SW 1271 (cell line): ENCODE results near the gene PTGS1.
"Not testable (repeated sequence)": the region's sequence is repeated elsewhere in the genome, so short reads cannot be mapped to it uniquely, and the experiment has no call there.

Experiments
- DNase-seq, 2 experiments: peaks; one replicate each; lab custom pipeline; 2025; lab: John Stamatoyannopoulos, UW

Gene PTGS1

DNA sequence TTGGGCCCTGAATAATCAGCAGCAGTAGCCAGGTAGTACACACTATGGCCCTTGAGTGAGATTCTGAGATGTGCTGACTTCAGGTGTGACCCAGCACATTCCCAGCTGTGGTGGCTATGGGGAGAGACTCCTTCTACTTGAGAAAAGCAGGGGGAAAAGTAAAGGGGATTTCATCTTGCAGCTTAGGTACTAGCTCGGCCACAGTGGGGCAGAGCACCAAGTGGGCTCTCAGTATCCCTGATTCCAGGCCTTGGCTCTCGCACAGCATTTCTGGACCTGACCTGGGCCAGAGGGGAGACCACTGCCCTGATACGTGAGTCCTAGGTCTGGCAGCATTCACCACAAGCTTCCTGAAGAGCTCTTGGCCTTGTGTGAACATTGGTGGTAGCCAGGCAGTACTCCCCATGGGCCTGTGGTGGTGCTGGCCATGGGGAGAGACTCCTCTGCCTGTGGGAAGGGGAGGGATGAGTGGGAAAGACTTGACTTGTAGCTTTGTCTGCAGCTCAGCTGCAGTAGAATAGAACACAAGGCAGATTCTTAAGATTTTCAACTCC lies 27.6 kb downstream of the PTGS1 start:
- DNase-seq: no peak

DNA sequence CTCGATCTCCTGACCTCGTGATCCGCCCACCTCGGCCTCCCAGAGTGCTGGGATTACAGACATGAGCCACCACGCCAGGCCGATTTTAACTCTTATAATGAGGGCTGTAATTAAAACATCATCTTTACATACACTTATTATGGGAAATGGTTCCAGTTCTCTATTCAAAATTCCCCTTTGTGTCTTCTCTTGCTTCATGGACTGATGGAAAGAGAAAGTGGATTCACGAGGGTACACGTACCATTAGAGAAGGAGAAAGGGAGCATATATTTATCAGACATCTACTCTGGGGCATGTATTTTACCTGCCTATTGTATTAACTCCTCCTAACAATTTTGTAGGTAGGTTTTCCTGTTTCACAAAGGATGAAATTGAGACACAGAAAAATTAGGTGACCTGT lies 31.1 kb downstream of the PTGS1 start:
- no peak for DNase-seq

DNA sequence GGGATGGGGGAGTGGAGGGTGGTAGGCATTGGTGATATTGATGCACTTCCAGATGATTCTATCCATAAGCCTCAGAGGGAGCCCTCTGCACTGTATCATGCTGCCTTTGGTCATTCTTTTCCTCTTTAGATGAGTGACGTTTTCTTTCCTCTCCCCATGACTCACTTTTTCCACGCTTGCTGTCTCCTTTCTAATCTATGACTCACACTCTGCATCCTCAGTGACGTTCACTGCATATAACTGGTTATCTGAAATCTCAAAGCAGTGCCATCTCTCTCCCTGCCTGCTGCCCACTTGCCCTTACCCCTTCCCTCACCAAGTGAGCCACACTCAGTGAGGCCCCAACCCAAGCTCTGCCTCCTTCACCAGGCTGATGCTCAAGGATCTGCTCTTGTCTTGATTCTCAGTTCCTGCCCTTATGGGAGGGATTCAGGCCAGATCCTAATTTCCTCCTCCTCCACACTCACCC lies 31.6 kb downstream of the PTGS1 start:
- peak; percentile 96 to 98 for DNase-seq

DNA sequence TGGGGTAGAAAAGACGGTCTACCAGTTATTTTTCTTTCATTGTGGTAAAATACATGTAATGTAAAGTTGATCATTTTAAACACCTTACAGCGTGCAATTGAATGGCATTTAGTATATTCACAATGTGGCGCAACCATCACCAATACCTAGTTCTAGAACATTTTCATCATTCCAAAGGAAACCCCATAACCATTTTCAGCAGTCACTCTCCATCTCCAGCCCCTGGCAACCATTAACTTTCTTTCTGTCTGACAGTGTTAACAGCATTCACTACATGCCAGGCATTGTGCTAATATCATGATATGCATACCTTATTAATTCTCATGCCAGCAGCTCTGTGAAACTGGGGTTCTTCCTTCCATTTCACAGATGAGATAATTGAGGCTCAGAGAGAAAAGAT lies 32.0 kb downstream of the PTGS1 start:
- DNase-seq: no peak

DNA sequence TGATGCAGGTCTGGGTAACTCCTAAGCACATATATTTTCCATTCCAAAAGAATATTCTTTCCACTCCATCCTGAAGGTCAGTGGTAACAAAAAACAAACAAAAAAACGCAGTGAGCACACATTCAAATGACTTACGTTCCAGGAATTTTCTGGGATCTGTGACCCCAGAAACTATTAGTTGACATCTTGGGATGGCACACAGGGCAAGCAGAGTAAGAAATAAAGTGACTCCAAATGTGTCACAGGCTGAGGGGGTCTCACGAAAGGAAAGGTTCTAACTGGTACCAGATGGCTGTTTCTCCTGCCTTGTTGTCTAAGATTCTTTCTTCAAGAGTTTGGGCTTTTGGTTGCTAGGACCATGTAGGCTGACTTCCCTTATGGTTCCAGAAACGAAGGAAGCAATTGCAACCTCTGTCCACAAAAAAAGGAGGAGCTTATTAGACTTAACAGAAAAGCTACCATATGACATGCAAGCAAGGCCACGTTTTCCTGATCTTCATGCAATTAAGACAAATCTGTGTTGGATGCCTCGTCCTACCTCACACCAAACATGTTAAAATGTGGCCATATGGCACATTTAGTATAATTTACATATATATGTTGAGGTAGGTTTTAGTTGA lies 32.7 kb downstream of the PTGS1 start:
- no peak for DNase-seq

DNA sequence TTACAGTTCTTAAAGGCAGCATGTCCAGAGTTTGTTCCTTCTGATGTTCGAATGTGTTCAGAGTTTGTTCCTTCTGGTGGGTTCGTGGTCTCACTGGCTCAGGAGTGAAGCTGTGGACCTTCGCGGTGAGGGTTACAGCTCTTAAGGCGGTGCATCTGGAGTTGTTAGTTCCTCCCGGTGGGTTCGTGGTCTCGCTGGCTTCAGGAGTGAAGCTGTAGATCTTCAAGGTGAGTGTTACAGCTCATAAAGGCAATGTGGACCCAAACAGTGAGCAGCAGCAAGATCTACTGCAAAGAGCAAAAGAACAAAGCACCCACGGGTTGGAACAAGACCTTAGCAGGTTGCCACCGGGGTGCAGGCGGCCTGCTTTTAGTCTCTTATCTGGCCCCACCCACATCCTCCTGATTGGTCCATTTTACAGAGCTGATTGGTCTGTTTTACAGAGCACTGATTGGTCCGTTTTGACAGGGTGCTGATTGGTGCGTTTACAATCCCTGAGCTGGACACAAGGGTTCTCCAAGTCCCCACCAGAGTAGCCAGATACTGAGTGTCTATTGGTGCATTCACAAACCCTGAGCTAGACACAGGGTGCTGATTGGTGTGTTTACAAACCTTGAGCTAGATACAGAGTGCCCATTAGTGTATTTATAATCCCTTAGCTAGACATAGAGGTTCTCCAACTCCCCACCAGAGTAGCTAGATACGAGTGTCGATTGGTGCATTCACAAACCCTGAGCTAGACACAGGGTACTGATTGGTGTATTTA lies 34.7 kb downstream of the PTGS1 start:
- peak in 1 of 2 experiments; percentile 16 for DNase-seq

DNA sequence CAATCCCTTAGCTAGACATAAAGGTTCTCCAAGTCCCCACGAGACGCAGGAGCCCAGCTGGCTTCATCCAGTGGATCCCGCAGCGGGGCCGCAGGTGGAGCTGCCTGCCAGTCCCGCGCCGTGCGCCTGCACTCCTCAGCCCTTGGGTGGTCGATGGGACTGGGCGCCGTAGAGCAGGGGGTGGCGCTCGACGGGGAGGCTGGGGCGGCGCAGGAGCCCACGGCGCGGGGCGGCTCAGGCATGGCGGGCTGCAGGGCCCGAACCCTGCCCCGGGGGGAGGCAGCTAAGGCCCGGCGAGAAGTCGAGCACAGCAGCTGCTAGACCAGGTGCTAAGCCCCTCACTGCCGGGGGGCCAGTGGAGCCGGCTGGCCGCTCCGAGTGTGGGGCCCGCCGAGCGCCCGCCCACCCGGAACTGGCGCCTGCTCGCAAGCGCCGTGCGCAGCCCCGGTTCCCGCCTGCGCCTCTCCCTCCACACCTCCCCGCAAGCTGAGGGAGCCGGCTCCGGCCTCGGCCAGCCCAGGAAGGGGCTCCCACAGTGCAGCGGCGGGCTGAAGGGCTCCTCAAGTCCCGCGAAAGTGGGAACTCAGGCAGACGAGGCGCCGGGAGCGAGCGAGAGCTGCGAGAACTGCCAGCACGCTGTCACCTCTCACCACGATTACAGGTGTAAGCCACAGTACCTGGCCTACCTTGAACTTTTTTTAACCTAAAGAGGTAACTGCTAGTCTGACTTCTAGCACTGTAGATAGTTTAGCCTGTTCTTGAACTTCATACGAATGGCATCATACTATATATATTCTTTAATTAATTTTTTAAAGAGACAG lies 35.5 kb downstream of the PTGS1 start:
- DNase-seq: no peak

DNA sequence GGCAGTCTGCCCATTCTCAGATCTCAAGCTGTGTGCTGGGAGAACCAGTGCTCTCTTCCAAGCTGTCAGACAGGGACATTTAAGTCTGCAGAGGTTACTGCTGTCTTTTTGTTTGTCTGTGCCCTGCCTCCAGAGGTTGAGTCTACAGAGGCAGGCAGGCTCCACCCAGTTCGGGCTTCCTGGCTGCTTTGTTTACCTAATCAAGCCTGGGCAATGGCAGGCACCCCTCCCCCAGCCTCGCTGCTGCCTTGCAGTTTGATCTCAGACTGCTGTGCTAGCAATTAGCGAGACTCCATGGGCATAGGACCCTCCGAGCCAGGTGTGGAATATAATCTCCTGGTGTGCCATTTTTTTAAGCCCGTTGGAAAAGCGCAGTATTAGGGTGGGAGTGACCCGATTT lies 43.3 kb downstream of the PTGS1 start:
- DNase-seq: not testable (repeated sequence)

DNA sequence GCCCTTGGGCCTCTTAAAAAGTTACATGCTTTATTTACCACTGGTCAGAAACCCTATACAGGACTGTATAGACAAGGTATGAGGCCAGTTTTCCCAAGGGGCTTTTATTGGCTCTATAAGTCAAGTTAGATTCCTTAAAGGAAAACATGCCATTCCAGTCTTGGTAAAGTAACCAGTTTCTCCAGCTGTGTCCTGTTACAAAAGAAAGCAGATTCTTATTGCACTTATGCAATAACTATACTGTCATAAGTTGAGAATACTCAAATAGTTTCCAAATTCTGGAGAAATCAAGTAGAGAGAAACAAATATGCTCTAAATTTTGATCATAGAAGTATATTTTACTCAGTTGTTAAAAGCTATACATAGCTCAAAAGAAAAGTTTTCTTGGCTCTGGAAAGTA lies 47.2 kb downstream of the PTGS1 start:
- no peak for DNase-seq

DNA sequence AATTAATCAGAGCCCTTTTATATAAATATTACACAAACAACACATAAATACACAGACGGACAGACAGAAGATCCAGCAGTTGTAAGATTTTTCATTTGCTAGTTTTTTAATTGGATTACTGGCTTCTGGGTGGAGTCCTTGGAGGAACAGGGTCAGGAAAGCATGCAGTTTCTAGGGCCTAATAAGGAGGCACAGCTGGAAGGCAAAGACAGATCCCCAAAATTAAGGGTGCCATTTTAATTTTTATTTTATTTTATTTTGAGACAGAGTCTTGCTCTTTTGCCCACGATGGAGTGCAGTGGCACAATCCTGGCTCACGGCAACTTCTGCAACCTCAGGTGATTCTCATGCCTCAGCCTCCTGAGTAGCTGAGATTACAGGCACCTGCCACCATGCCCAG lies 49.5 kb downstream of the PTGS1 start:
- DNase-seq: no peak

DNA sequence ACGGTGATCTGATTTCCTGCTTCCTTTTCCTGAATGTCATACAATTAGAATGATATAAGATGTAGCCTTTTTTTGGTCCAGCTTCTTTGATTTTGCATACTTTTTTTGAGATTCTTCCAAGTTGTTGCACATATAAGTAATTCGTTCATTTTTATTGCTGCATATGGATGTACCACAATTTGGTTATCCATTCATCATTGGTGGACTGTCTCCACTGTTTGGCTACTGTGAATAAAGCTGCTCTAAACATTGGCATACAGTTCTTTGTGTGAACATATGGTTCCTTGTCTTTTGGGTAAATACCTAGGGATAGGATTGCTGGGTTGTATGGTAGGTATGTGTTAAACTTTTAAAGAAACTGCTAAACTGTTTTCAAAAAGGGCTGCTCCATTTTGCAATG lies 54.3 kb downstream of the PTGS1 start:
- DNase-seq: no peak

DNA sequence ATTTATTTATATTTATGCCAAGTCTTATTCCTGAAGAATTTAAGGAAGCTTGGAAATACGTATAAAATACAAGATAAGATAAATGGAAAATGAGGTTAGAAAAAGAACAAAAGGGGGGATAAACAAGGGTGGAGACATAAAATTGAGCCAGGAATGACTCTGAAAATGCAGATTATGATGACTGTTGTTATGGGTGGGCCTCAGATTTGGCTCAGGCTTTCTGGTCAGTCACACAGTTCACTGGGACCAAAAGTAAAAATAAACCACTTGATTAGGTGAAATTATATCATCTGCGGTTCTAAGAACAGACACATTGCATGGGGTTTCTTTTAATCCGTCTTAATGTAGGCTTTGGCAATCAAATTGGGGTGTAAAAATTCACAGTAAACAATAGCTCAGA lies 55.9 kb downstream of the PTGS1 start:
- no peak for DNase-seq

DNA sequence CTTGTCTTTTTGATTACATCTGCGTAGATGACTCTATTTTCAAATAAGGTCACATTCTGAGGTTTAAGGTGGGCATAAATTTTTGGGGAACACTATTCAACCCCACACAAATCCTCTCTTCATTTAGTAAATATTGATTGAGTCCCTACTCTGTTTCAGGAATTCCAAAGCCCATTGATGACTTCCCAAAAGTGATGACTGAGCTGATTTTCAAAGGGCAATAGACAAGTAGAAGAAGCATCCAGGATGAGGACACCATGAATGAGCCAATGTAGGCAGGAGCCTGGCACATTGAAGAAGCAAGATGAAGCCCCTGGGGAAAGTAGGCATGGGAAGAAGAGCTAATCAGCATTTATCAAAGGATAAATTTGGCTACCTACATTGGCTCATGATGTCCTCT lies 71.7 kb downstream of the PTGS1 start:
- no peak for DNase-seq

DNA sequence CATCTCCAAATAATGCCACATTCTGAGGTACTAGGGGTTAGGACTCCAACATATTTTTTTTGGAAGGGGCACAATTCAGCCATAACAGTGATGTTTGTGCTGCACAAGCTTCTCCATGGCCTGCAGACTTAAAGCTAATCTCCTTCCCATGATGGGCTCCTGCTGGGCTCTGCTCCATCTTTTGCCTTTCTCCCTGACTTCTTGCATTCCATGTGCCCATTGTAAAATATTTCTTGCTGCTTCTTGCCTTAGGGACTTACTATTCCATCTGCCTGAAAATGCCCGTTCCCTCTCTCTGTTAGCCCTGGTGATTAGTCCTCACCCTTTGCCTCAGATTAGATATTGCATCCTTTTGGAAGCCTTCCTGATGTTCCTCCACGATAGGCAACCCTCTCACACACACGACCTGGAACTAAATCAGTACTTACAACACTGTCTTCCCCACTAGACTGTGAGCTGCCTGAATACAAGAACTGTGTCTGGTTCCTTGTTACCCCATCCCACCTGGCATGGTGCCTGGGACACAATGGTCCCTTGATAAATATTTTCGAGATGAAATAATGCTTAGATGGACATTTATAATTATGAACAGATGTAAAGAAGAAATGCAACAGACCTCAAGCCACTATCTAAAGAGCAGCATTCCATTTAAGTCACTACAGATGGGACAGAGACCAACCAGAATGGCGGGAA lies 73.4 kb downstream of the PTGS1 start:
- no peak for DNase-seq
